ENCODE measurements around the gene NOP58.

GRCh38 chr2:202289394-202290204 lies 24.0 kb downstream of the NOP58 start:
- TF ChIP-seq POLR2AphosphoS5 (IDR thresholded peaks at IDR 0.05) (no peak), CTCF (IDR thresholded peaks at IDR 0.05 in 8 of 11, conservative IDR thresholded peaks at IDR 0.05 in 3 of 11) (no peak)

Measured in spleen (tissue), 7 donors.